LNCaP clone FGC (cell line): Measurements from ENCODE around the gene ZER1.
A peak's percentile ranks its signal among the peaks of the same experiment; 100 is the strongest.

ENCODE experiments used
- DNase-seq: peaks from one replicate; pipeline ENCODE4 v3.0.0-alpha.2; 2011; ENCODE audit warnings: low read depth
- H3K4me3 ChIP-seq: 2 replicates; pipeline ENCODE4 v1.5.1; 2011; ENCODE audit warnings: mild to moderate bottlenecking, low read depth, low read length, control low read depth
- CTCF ChIP-seq: IDR thresholded peaks from 2 replicates; pipeline ENCODE4 v1.5.1; 2012; ENCODE audit warnings: mild to moderate bottlenecking; ENCODE audit not compliant: control insufficient read depth, insufficient read depth; ENCODE audit errors: extremely low read depth

The ZER1 gene

DNA sequence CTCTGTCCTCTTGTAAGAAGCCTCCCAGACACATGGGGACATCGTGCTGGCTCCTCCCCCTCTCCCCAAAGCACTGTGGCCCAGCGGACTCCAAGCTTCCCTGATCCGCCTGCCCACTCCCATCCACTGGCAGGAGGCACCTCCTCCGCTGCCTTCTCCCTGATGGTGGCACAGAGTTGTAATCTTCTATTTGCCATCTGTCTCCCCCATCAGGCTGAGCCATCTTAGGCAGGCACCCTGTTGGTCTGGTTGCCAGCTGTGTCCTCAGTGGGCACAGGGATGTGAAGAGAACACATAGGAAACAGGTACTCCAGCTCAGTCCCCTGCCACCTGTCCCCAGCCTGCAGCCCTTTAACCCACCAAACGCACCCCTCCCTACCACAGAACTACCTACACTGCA, 42.4 kb downstream of the ZER1 start:
- DNase-seq, result no peak
- no peak overlapping the region for H3K4me3 ChIP-seq

GRCh38 chr9:128728298-128728697, 43.4 kb downstream of the ZER1 start:
- no peak for TF ChIP-seq CTCF
- no peak for DNase-seq
- H3K4me3 ChIP-seq, result no peak overlapping the region

More for the DNA sequence above, 42.4 kb downstream of the ZER1 start:
- no peak for TF ChIP-seq CTCF

DNA sequence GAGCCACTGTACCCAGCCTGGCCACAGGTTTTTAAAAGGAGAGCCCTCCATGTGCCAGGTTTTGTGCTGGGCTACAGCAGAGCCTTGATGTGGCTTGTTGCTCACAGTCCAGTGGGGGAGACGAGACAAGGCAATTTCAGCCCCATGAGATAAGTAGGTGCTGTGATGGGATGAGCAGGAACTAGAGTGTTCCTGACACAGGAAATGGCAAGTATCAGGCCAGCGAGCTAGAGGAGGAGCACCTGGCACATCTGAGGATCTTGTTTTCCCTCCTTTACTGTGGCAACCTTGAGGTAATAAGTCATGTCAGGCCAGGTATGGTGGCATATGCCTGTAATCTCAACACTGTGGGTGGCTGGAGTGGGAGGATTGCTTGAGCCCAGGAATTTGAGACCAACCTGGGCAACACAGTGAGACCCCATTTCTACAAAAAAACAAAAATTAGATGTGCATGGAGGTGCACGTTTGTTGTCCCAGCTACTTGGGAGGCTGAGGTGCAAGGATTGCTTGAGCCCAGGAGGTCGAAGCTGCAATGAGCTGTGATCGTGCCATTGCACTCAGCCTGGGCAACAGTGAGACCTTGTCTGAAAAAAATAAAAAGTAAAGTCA, 44.0 kb downstream of the ZER1 start:
- no peak for TF ChIP-seq CTCF
- DNase-seq, result no peak

DNA sequence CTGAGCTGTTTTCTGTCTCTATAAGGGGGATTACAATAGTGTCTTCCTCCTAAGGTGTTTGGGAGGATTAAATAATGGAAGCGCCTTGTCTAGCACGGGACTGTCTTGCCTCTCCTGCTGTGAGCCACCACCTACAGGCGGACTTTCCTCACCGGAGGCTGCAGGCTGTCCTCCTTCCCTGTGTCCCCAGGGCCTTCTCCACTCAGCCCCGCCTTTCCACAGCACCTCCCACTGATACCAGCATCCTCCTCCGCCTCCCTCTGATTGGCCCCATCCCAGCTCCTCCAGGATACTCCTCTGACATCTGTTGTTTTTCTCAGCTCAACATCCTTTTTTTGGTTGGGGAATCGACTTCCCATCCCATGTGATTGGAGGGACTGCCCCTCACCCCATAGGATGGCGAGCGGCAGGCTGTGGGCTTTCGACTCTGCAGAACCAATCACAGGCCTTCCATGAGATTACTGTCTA, 46.9 kb downstream of the ZER1 start:
- DNase-seq, result peak; percentile 75
- no peak for TF ChIP-seq CTCF
- H3K4me3 ChIP-seq, result peak overlapping the region; percentile 94

More for the DNA sequence above, 44.0 kb downstream of the ZER1 start:
- H3K4me3 ChIP-seq, result no peak overlapping the region

DNA sequence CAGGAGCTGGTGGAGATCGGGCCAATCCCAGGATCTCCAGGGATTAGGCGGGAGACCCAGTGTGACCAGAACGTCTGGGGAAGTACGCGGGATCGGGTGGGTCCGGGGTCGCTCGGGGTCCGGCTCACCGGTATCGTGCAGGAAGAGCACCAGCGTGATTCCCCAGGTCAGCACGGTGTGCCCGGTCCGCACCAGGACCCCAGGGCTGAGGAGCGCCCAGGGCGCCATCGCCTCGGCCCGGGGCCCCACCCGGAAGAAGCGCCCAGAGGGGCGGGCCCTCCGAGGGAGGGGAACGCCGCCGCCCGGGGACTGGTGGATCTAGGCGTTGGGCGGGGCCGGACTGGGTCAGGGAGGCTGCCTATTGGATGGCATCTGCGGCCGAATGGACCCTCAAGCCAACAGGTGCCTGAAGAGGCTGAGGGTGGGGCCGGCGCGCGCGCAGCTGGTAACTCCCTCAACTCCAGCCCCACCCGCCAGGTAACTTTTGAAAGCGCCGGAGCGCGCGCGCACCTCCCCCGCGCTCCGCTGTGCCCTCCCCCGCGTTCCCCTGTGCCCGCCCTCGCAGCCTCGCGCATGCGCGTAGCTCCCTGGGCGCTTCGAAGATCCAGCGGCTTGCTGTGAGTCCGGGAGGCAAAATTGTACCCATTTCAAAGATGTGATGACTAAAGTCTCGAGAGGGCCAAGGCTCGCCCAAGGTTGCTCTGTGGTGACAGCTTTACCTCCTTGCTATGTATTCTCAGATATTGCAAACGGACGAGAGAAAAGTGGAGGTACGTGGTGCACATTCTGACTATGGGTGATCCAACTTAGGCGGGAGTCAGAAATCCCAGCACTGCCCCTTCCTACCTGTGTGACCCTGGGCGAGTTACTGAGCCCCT, 47.6 kb downstream of the ZER1 start, which contains the start of gene ZDHHC12:
Gene ZDHHC12 (minus strand): TSS at position 262 of the 878 bp plus-strand sequence. CDS start 34 bp downstream, at position 228.
- H3K4me3 ChIP-seq, result peak within 1 kb of the TSS; percentile 94
- no peak for TF ChIP-seq CTCF
- peak; percentile 95 for DNase-seq

DNA sequence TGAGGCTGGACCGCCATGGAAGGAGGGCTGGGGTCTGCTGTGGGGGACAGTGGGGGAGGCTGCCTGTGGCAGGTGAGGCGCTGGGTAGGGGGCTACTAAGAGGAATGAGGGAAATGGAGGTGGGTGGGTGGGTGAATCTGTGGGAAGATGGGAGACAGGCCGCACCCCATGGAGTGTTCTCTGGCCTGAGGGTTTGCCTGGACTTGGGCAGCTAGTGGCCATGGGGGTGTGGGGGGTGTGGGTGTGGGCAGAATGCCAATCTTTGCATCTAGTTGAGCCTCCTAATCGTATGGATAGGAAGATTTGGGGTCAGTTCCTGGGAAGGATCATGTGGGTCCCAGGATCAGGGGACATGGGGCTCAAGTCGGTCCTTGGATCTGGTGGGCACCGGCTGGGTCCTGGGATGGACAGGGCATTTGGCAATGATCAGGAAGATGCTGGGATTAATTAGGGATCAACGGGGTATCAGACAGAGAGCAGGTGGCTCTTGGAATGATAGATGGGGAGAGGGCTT, 48.3 kb downstream of the ZER1 start:
- H3K4me3 ChIP-seq, result peak overlapping the region; percentile 94
- TF ChIP-seq CTCF, result no peak
- no peak for DNase-seq
